IMR-90 (cell line): Measurements from ENCODE around the gene EHBP1. TPM values are rescaled to one million over a fixed set of nuclear protein-coding genes. Genes with fewer than 3 reads are reported as not detected.

ENCODE experiments used
- ATAC-seq: fragments of 200-7000 bp; cut with Tn5 transposase; 2 replicates; pipeline ENCODE4 v1.9.1; 2020; ENCODE audit warnings: low read depth, mild to moderate bottlenecking, moderate library complexity
- BruUV-seq: library from RNA; stranded (reverse); fragments of 400-500 nt; replicated peaks from 2 replicates; lab custom pipeline; 2021; lab: Mats Ljungman, UMichigan
- CTCF ChIA-PET: fragments of 300-600 bp; formaldehyde crosslinking; extraction: SDS; loops from one replicate; lab custom pipeline; 2021; ENCODE audit warnings: antibody characterized with exemption; lab: Yijun Ruan, JAX
- POLR2A ChIA-PET: fragments of 300-600 bp; sonication (Branson Sonifier 250); formaldehyde crosslinking; loops from one replicate; lab custom pipeline; 2022; ENCODE audit warnings: antibody characterized with exemption; ENCODE audit not compliant: unreplicated experiment; lab: Charles Lee
- DNase-seq: peaks from one replicate; pipeline ENCODE4 v3.0.0; 2013
- H2AFZ ChIP-seq: replicated peaks from 2 replicates; pipeline ENCODE3; 2013; ENCODE audit warnings: low read length, mild to moderate bottlenecking; ENCODE audit not compliant: poor library complexity
- H2AK5ac ChIP-seq: 2 replicates; pipeline ENCODE4 v1.6.1; 2013; ENCODE audit warnings: low read depth, low read length, inconsistent platforms
- H2AK9ac ChIP-seq: replicated peaks from 2 replicates; pipeline ENCODE3; 2013; ENCODE audit warnings: mild to moderate bottlenecking, low read depth, low read length, moderate library complexity; ENCODE audit not compliant: poor library complexity
- H2BK120ac ChIP-seq: 2 replicates; pipeline ENCODE4 v1.6.1; 2013; ENCODE audit warnings: low read depth, low read length, inconsistent platforms
- H2BK15ac ChIP-seq: 3 replicates; pipeline ENCODE4 v1.6.1; 2013; ENCODE audit warnings: low read depth, low read length, inconsistent platforms
- H2BK20ac ChIP-seq: 2 replicates; pipeline ENCODE4 v1.6.1; 2013; ENCODE audit warnings: low read depth, mild to moderate bottlenecking, inconsistent platforms, low read length, moderate library complexity
- H2BK5ac ChIP-seq: 2 replicates; pipeline ENCODE4 v1.6.1; 2013; ENCODE audit warnings: mild to moderate bottlenecking, low read depth, low read length, inconsistent platforms; ENCODE audit not compliant: poor library complexity, severe bottlenecking
- H3K14ac ChIP-seq: replicated peaks from 2 replicates; pipeline ENCODE4 v1.6.1; 2013; ENCODE audit warnings: low read depth, low read length, inconsistent platforms
- H3K18ac ChIP-seq: 2 replicates; pipeline ENCODE4 v1.6.1; 2013; ENCODE audit warnings: low read depth, low read length, control low read depth
- H3K23ac ChIP-seq: 2 replicates; pipeline ENCODE4 v1.6.1; 2013; ENCODE audit warnings: low read depth, low read length, inconsistent platforms
- H3K27ac ChIP-seq: 2 replicates; pipeline ENCODE4 v1.5.1; 2013; ENCODE audit warnings: mild to moderate bottlenecking, control low read depth, low read length; ENCODE audit not compliant: insufficient read depth
- H3K27me3 ChIP-seq: 2 replicates; pipeline ENCODE4 v1.6.1; 2013; ENCODE audit warnings: low read length; ENCODE audit not compliant: control insufficient read depth, insufficient read depth
- H3K36me3 ChIP-seq: 2 replicates; pipeline ENCODE4 v1.6.1; 2013; ENCODE audit warnings: low read length, mixed read lengths; ENCODE audit not compliant: control insufficient read depth, insufficient read depth
- H3K4ac ChIP-seq: 2 replicates; pipeline ENCODE4 v1.6.1; 2013; ENCODE audit warnings: low read depth, low read length, inconsistent platforms
- H3K4me1 ChIP-seq: 2 replicates; pipeline ENCODE4 v1.6.1; 2013; ENCODE audit warnings: low read length, mixed read lengths; ENCODE audit not compliant: control insufficient read depth, insufficient read depth
- H3K4me2 ChIP-seq: 2 replicates; pipeline ENCODE4 v1.6.1; 2013; ENCODE audit warnings: low read depth, mild to moderate bottlenecking, control low read depth, low read length, moderate library complexity
- H3K4me3 ChIP-seq: 2 replicates; pipeline ENCODE4 v1.5.1; 2013; ENCODE audit warnings: low read depth, mild to moderate bottlenecking, control low read depth, low read length, moderate library complexity; ENCODE audit not compliant: insufficient read depth
- H3K56ac ChIP-seq: 2 replicates; pipeline ENCODE4 v1.6.1; 2013; ENCODE audit warnings: low read length, inconsistent platforms; ENCODE audit not compliant: insufficient read depth; ENCODE audit errors: extremely low read depth
- H3K79me1 ChIP-seq, 2 experiments: 2 replicates each; pipeline ENCODE4 v1.6.1; 2013; ENCODE audit warnings: low read length in 2 of 2, inconsistent platforms in 1 of 2, low read depth in 1 of 2
- H3K9ac ChIP-seq: 2 replicates; pipeline ENCODE4 v1.6.1; 2013; ENCODE audit warnings: low read depth, low read length, control low read depth
- H3K9me1 ChIP-seq: 2 replicates; pipeline ENCODE4 v1.6.1; 2013; ENCODE audit warnings: low read length, inconsistent platforms; ENCODE audit not compliant: insufficient read depth
- H3K9me3 ChIP-seq: 2 replicates; pipeline ENCODE4 v1.6.1; 2013; ENCODE audit warnings: low read length; ENCODE audit not compliant: control insufficient read depth, insufficient read depth
- H4K20me1 ChIP-seq: 2 replicates; pipeline ENCODE4 v1.6.1; 2013; ENCODE audit warnings: low read length, inconsistent platforms; ENCODE audit not compliant: insufficient read depth
- H4K5ac ChIP-seq: 2 replicates; pipeline ENCODE4 v1.6.1; 2013; ENCODE audit warnings: mild to moderate bottlenecking, low read depth, low read length, control low read depth
- H4K8ac ChIP-seq, 2 experiments: 2 replicates each; pipeline ENCODE4 v1.6.1; 2013; ENCODE audit warnings: low read depth in 2 of 2, low read length in 2 of 2, control low read depth in 1 of 2, inconsistent platforms in 1 of 2
- H4K91ac ChIP-seq: 2 replicates; pipeline ENCODE4 v1.6.1; 2013; ENCODE audit warnings: low read depth, low read length, inconsistent platforms; ENCODE audit not compliant: insufficient read depth
- CEBPB ChIP-seq: IDR thresholded peaks from 2 replicates; pipeline ENCODE4 v1.6.1; 2012; ENCODE audit warnings: low read depth, low read length, improper control_type of control experiment
- FOS ChIP-seq: fragments of 150-350 bp; IDR thresholded peaks from 2 replicates; pipeline ENCODE4 v1.6.1; 2016; ENCODE audit warnings: low read depth, low read length
- MAFK ChIP-seq: IDR thresholded peaks from 2 replicates; pipeline ENCODE4 v1.6.1; 2012; ENCODE audit warnings: low read depth, low read length, improper control_type of control experiment
- dilution Hi-C: fragments of 300-500 bp; cut with HindIII; formaldehyde crosslinking; loops from one replicate; pipeline ENCODE4 v1.14.3; 2018; ENCODE audit warnings: low sequenced_read_pairs; ENCODE audit not compliant: unreplicated experiment
- in situ Hi-C: fragments of 300-500 bp; cut with MboI; formaldehyde crosslinking; loops from 3 replicates; pipeline ENCODE4 v1.14.3; 2019; ENCODE audit warnings: low sequenced_read_pairs, inconsistent platforms, mixed read lengths
- intact Hi-C: fragments of 100-400 bp; cut with micrococcal nuclease; formaldehyde crosslinking; loops from 2 replicates; pipeline ENCODE4 v1.10.0; 2022
- polyA plus RNA-seq, 3 experiments: library from polyadenylated mRNA; depleted of rRNA; stranded (reverse); fragments of >200 nt; gene quantifications; 2 replicates each; pipeline ENCODE4 v1.2.3, GENCODE V29; 2012; ENCODE audit warnings: low replicate concordance in 1 of 3
- total RNA-seq: library from RNA; depleted of rRNA; stranded (reverse); fragments of >200 nt; gene quantifications from 2 replicates; pipeline ENCODE4 v1.2.3, GENCODE V29; 2012

Gene EHBP1
- total and polyA plus RNA-seq, 2 of the 4 experiments (the other 2 are of a cell fraction) = 28.3 to 44.4 TPM

GRCh38 chr2:63007813-63008458 lies 302.4 kb downstream of the EHBP1 start:
- H4K20me1 ChIP-seq = no peaks in the 10 kb centered on the region
- H4K8ac ChIP-seq = no peak overlapping the region
- no peak overlapping the region for H3K4me2 ChIP-seq
- dilution Hi-C loops = no loop called here
- no peak for ATAC-seq
- no peak overlapping the region for H3K18ac ChIP-seq
- intact Hi-C loops = no loop called here
- no peaks in the 10 kb centered on the region for H3K9me1 ChIP-seq
- no peak for DNase-seq
- H2AK9ac ChIP-seq = no peak overlapping the region
- no peak overlapping the region for H3K4me3 ChIP-seq
- POLR2A ChIA-PET = no interaction called here
- H3K14ac ChIP-seq = no peak overlapping the region
- H2AK5ac ChIP-seq = no peak overlapping the region
- H3K9ac ChIP-seq = no peak overlapping the region
- no peaks in the 10 kb centered on the region for H3K27me3 ChIP-seq
- H2BK20ac ChIP-seq = no peak overlapping the region
- no peak overlapping the region for H3K4ac ChIP-seq
- H4K5ac ChIP-seq = no peak overlapping the region
- no peak overlapping the region for H2BK5ac ChIP-seq
- H2AFZ ChIP-seq = no peak overlapping the region
- no peak overlapping the region for H3K27ac ChIP-seq
- BruUV-seq = no TSS peak
- no peak overlapping the region for H3K23ac ChIP-seq
- no peak overlapping the region for H2BK120ac ChIP-seq
- H3K4me1 ChIP-seq = peaks cover 2% of the 10 kb centered on the region; the same call in 1 of the 2 replicates
- in situ Hi-C loops = no loop called here
- H3K36me3 ChIP-seq = no peaks in the 10 kb centered on the region
- CTCF ChIA-PET = interaction anchor here (0.6 kb wide), 1 partner anchor 116 kb away, joined by 4 read pairs; no protein-coding TSS in a partner anchor
- H4K91ac ChIP-seq = no peak overlapping the region
- no peak overlapping the region for H2BK15ac ChIP-seq
- TF ChIP-seq CEBPB (no peak), MAFK (no peak), FOS (no peak)
- no peaks in the 10 kb centered on the region for H3K9me3 ChIP-seq
- H3K56ac ChIP-seq = no peak overlapping the region
- H3K79me1 ChIP-seq = no peaks in the 10 kb centered on the region
